Measurements from ENCODE around the gene ACBD4. TPM values are rescaled to one million over a fixed set of nuclear protein-coding genes. Genes with fewer than 3 reads are reported as not detected.

ACBD4 gene
- total and polyA plus RNA-seq, 2 of the 13 experiments (the other 11 are each of a cell fraction or from before 2014, with no cell fraction given), result 16.1 to 26.9 TPM

DNA sequence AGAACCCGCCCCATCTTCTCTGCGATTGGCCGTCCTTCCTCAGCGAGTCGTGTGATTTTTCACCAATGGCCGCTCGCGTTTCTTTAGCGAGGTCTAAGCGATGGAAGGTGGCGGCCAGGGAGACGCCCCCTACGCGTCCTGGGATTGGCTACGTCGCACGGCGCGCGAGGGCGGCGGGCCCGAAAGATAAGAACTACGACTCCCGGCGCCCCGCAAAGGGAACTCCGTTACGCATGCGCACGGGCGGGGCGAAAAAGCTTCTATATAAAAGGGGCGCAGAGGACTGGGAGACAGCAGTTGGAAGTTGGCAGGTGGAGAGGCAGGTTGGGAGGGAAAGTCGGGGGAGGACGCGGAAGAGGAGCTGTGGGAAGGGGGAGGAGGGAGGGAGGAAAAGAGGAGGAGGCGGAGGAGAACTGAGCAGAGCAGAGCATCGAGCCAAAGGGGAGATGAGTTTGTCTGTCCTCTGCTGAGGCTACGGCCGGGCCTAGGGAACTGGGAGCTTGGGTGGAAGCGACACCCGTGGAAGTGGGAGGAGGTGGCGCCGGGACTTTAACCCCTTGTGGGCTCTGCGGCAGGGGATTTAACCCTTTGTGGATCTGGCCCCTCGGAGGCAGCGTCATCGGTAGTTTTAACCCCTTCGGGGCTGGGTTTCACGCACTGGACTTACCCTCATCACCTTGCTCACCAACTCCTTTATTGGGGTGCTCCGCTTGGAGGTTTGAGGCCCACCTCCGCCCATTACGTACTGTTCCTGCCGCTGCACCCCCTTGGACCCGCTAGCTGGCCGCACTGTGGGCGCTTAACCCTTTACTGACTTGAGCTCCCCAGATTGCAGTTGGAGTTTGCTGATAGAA, 12.9 kb downstream of the ACBD4 start, which contains the start of gene HEXIM1 (continued):
- TF ChIP-seq, protein P1, sequence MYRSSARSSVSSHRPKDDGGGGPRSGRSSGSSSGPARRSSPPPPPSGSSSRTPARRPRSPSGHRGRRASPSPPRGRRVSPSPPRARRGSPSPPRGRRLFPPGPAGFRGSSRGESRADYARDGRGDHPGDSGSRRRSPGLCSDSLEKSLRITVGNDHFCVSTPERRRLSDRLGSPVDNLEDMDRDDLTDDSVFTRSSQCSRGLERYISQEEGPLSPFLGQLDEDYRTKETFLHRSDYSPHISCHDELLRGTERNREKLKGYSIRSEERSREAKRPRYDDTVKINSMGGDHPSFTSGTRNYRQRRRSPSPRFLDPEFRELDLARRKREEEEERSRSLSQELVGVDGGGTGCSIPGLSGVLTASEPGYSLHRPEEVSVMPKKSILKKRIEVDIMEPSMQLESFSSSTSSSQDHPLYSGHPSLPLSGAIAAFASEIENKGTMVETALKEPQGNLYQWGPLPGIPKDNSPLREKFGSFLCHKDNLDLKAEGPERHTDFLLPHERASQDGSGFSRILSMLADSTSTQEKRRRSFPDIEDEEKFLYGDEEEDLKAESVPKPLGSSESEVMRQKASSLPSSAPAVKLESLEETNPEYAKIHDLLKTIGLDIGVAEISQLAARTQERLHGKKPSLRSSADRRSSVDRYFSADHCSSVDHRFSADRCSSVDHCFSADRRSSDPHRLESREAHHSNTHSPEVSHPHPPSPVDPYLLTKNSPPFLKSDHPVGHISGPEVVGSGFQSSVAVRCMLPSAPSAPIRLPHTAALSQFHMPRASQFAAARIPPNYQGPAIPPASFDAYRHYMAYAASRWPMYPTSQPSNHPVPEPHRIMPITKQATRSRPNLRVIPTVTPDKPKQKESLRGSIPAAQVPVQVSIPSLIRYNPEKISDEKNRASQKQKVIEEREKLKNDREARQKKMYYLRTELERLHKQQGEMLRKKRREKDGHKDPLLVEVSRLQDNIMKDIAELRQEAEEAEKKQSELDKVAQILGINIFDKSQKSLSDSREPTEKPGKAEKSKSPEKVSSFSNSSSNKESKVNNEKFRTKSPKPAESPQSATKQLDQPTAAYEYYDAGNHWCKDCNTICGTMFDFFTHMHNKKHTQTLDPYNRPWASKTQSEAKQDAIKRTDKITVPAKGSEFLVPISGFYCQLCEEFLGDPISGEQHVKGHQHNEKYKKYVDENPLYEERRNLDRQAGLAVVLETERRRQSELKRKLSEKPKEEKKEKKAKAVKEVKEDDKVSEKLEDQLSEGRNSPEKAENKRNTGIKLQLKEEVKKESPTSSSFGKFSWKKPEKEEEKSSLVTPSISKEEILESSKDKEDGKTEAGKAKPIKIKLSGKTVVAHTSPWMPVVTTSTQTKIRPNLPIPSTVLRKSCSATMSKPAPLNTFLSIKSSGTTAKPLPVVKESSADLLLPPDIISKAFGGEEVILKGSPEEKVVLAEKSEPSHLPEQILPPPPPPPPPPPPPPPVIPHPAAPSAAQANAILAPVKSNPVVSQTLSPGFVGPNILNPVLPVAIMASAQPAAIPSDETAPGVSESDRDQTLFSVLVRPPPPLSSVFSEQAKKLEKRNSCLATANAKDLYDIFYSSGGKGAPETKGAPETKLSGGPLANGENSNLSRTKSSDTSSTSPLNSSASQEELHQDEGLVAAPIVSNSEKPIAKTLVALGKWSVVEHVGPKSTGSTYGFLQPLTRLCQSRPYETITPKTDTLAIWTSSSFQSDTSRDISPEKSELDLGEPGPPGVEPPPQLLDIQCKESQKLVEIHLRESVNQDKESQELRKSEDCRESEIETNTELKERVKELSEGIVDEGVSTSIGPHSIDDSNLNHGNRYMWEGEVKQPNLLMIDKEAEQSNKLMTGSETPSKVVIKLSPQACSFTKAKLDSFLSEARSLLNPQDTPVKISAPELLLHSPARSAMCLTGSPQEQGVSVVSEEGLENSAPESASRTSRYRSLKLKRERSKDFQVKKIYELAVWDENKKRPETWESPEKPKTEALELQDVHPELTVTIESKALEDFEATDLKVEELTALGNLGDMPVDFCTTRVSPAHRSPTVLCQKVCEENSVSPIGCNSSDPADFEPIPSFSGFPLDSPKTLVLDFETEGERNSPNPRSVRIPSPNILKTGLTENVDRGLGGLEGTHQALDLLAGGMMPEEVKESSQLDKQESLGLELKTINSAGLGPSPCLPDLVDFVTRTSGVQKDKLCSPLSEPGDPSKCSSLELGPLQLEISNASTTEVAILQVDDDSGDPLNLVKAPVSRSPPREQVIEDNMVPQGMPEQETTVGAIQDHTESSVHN (CRISPR knock-in tag; IDR thresholded peaks at IDR 0.05), result peak; percentile 96
- TF ChIP-seq NAIF1 (CRISPR knock-in tag; IDR thresholded peaks at IDR 0.05; ENCODE audit: borderline replicate concordance) (0 out of 2 replicates have a peak, but pooled peaks have one; percentile 7), ZNF496 (CRISPR knock-in tag; IDR thresholded peaks at IDR 0.05; ENCODE audit: insufficient replicate concordance) (no peak), NFIC (IDR thresholded peaks at IDR 0.05; ENCODE audit: low read length) (peak; percentile 56; the same call in 1 of the 2 replicates), KLF9 (CRISPR knock-in tag; IDR thresholded peaks at IDR 0.05; ENCODE audit: low read depth) (no peak), ZNF564 (CRISPR knock-in tag; IDR thresholded peaks at IDR 0.05) (peak; percentile 67; the same call in 1 of the 2 replicates)
- TF ChIP-seq, protein P2, sequence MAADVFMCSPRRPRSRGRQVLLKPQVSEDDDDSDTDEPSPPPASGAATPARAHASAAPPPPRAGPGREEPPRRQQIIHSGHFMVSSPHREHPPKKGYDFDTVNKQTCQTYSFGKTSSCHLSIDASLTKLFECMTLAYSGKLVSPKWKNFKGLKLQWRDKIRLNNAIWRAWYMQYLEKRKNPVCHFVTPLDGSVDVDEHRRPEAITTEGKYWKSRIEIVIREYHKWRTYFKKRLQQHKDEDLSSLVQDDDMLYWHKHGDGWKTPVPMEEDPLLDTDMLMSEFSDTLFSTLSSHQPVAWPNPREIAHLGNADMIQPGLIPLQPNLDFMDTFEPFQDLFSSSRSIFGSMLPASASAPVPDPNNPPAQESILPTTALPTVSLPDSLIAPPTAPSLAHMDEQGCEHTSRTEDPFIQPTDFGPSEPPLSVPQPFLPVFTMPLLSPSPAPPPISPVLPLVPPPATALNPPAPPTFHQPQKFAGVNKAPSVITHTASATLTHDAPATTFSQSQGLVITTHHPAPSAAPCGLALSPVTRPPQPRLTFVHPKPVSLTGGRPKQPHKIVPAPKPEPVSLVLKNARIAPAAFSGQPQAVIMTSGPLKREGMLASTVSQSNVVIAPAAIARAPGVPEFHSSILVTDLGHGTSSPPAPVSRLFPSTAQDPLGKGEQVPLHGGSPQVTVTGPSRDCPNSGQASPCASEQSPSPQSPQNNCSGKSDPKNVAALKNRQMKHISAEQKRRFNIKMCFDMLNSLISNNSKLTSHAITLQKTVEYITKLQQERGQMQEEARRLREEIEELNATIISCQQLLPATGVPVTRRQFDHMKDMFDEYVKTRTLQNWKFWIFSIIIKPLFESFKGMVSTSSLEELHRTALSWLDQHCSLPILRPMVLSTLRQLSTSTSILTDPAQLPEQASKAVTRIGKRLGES (CRISPR knock-in tag; IDR thresholded peaks at IDR 0.05; ENCODE audit: borderline replicate concordance), result no peak
- TF ChIP-seq, protein P3, sequence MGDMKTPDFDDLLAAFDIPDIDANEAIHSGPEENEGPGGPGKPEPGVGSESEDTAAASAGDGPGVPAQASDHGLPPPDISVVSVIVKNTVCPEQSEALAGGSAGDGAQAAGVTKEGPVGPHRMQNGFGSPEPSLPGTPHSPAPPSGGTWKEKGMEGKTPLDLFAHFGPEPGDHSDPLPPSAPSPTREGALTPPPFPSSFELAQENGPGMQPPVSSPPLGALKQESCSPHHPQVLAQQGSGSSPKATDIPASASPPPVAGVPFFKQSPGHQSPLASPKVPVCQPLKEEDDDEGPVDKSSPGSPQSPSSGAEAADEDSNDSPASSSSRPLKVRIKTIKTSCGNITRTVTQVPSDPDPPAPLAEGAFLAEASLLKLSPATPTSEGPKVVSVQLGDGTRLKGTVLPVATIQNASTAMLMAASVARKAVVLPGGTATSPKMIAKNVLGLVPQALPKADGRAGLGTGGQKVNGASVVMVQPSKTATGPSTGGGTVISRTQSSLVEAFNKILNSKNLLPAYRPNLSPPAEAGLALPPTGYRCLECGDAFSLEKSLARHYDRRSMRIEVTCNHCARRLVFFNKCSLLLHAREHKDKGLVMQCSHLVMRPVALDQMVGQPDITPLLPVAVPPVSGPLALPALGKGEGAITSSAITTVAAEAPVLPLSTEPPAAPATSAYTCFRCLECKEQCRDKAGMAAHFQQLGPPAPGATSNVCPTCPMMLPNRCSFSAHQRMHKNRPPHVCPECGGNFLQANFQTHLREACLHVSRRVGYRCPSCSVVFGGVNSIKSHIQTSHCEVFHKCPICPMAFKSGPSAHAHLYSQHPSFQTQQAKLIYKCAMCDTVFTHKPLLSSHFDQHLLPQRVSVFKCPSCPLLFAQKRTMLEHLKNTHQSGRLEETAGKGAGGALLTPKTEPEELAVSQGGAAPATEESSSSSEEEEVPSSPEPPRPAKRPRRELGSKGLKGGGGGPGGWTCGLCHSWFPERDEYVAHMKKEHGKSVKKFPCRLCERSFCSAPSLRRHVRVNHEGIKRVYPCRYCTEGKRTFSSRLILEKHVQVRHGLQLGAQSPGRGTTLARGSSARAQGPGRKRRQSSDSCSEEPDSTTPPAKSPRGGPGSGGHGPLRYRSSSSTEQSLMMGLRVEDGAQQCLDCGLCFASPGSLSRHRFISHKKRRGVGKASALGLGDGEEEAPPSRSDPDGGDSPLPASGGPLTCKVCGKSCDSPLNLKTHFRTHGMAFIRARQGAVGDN (CRISPR knock-in tag; IDR thresholded peaks at IDR 0.05), result peak; percentile 72
